Neural cell (in vitro differentiated cells): ENCODE data around the gene EPB41. TPM values are rescaled to one million over a fixed set of nuclear protein-coding genes. Genes with fewer than 3 reads are reported as not detected.

Experiments
- H2AFZ ChIP-seq: fragments of 200-600, 300-800 bp; sonication (generic), shearing (Covaris generic); 2 replicates; pipeline ENCODE4 v1.6.0; 2014; ENCODE audit warnings: low read depth, mild to moderate bottlenecking, antibody characterized with exemption, low read length, moderate library complexity
- H3F3A ChIP-seq: fragments of 200-600 bp; shearing (Covaris generic); 2 replicates; pipeline ENCODE4 v1.6.1; 2016; ENCODE audit warnings: mild to moderate bottlenecking, moderate library complexity, mixed read lengths, antibody characterized with exemption, low read length; ENCODE audit not compliant: insufficient read depth, poor library complexity, severe bottlenecking
- H3K27ac ChIP-seq: fragments of 200-600, 300-800 bp; sonication (generic), shearing (Covaris generic); 2 replicates; pipeline ENCODE4 v1.5.1; 2014; ENCODE audit warnings: mild to moderate bottlenecking, low read length, moderate library complexity
- H3K27me3 ChIP-seq: fragments of 300-800, 200-600 bp; sonication (generic), shearing (Covaris generic); 2 replicates; pipeline ENCODE4 v1.6.0; 2014; ENCODE audit warnings: mild to moderate bottlenecking, low read depth, low read length, moderate library complexity; ENCODE audit not compliant: insufficient read depth
- H3K36me3 ChIP-seq: fragments of 300-800, 200-600 bp; sonication (generic), shearing (Covaris generic); 2 replicates; pipeline ENCODE4 v1.5.1; 2014; ENCODE audit warnings: mild to moderate bottlenecking, antibody characterized with exemption, low read length, moderate library complexity; ENCODE audit not compliant: insufficient read depth
- H3K4me2 ChIP-seq: fragments of 300-800, 200-600 bp; sonication (generic), shearing (Covaris generic); 2 replicates; pipeline ENCODE4 v1.6.0; 2014; ENCODE audit warnings: mild to moderate bottlenecking, low read length
- H3K4me3 ChIP-seq: fragments of 300-800, 200-600 bp; sonication (generic), shearing (Covaris generic); 2 replicates; pipeline ENCODE4 v1.5.1; 2014; ENCODE audit warnings: mild to moderate bottlenecking, low read length, moderate library complexity
- H3K79me2 ChIP-seq: fragments of 200-600 bp; shearing (Covaris generic); replicated peaks from 2 replicates; pipeline ENCODE4 v1.6.0; 2014; ENCODE audit warnings: mild to moderate bottlenecking, low read length, moderate library complexity; ENCODE audit not compliant: insufficient read depth
- H3K9ac ChIP-seq: fragments of 300-800, 200-600 bp; sonication (generic), shearing (Covaris generic); 2 replicates; pipeline ENCODE4 v1.6.1; 2016; ENCODE audit warnings: mild to moderate bottlenecking, low read length, mixed read lengths
- H3K9me2 ChIP-seq: fragments of 200-600 bp; shearing (Covaris generic); 2 replicates; pipeline ENCODE4 v1.6.1; 2016; ENCODE audit warnings: mild to moderate bottlenecking, low read length, mixed read lengths; ENCODE audit not compliant: insufficient read depth
- H3K9me3 ChIP-seq: fragments of 200-600, 300-800 bp; sonication (generic), shearing (Covaris generic); 2 replicates; pipeline ENCODE4 v1.6.1; 2016; ENCODE audit warnings: mild to moderate bottlenecking, mixed run types, low read length, moderate library complexity, mixed read lengths
- H4K20me1 ChIP-seq: fragments of 200-600 bp; shearing (Covaris generic); 2 replicates; pipeline ENCODE4 v1.6.1; 2016; ENCODE audit warnings: mild to moderate bottlenecking, mixed run types; ENCODE audit not compliant: insufficient read depth
- CTCF ChIP-seq: fragments of 450-650 bp; IDR thresholded peaks from 2 replicates; pipeline ENCODE4 v1.5.1; 2014; ENCODE audit warnings: antibody characterized with exemption, mild to moderate bottlenecking, moderate library complexity; ENCODE audit not compliant: poor library complexity, severe bottlenecking
- EP300 ChIP-seq: fragments of 450-650 bp; conservative IDR thresholded peaks from 2 replicates; pipeline ENCODE4 v1.6.1; 2014; ENCODE audit warnings: antibody characterized with exemption, mild to moderate bottlenecking, moderate library complexity; ENCODE audit not compliant: poor library complexity, severe bottlenecking
- EZH2 ChIP-seq: fragments of 200-600, 300-800 bp; shearing (Covaris generic), sonication (generic); IDR thresholded peaks from 2 replicates; pipeline ENCODE4 v1.6.1; 2014; ENCODE audit warnings: antibody characterized with exemption, low read length, borderline replicate concordance, mild to moderate bottlenecking; ENCODE audit not compliant: insufficient read depth, poor library complexity, severe bottlenecking
- MXI1 ChIP-seq: fragments of 450-650 bp; conservative IDR thresholded peaks from 2 replicates; pipeline ENCODE4 v1.6.1; 2014; ENCODE audit warnings: antibody characterized with exemption, mild to moderate bottlenecking; ENCODE audit not compliant: poor library complexity, severe bottlenecking
- POLR2AphosphoS5 ChIP-seq: IDR thresholded peaks from 2 replicates; pipeline ENCODE4 v1.6.1; 2012
- RAD21 ChIP-seq: fragments of 450-650 bp; conservative IDR thresholded peaks from 2 replicates; pipeline ENCODE4 v1.6.1; 2014; ENCODE audit warnings: antibody characterized with exemption, mild to moderate bottlenecking, moderate library complexity
- REST ChIP-seq: IDR thresholded peaks from 2 replicates; pipeline ENCODE4 v1.6.1; 2012; ENCODE audit warnings: borderline replicate concordance
- SMC3 ChIP-seq: fragments of 450-650 bp; conservative IDR thresholded peaks from 2 replicates; pipeline ENCODE4 v1.6.1; 2014; ENCODE audit warnings: antibody characterized with exemption, mild to moderate bottlenecking, moderate library complexity; ENCODE audit not compliant: poor library complexity
- TAF1 ChIP-seq: IDR thresholded peaks from 2 replicates; pipeline ENCODE4 v1.6.1; 2012; ENCODE audit warnings: low read depth
- polyA plus RNA-seq: library from polyadenylated mRNA; depleted of rRNA; stranded (reverse); fragments of >200 nt; gene quantifications from 2 replicates; pipeline ENCODE4 v1.2.3, GENCODE V29; 2014

Gene EPB41
- polyA plus RNA-seq, 1 donor from 2014 or later = 62.0 TPM

GRCh38 chr1:28897789-28898188 lies 16.6 kb upstream of the EPB41 start:
- H3K27me3 ChIP-seq = no peaks in the 10 kb centered on the region
- H3K9me2 ChIP-seq = no peaks in the 10 kb centered on the region
- H3F3A ChIP-seq = no peaks in the 10 kb centered on the region
- H3K9me3 ChIP-seq = no peaks in the 10 kb centered on the region
- H3K4me3 ChIP-seq = no peak overlapping the region
- no peaks in the 10 kb centered on the region for H4K20me1 ChIP-seq
- H3K9ac ChIP-seq = no peak overlapping the region
- no peak overlapping the region for H3K4me2 ChIP-seq
- TF ChIP-seq REST (no peak), RAD21 (no peak), TAF1 (no peak), SMC3 (no peak), MXI1 (no peak), EP300 (no peak), POLR2AphosphoS5 (no peak), CTCF (no peak)
- H2AFZ ChIP-seq = no peak overlapping the region
- no peaks in the 10 kb centered on the region for H3K79me2 ChIP-seq
- no peaks in the 10 kb centered on the region for H3K36me3 ChIP-seq
- no peak overlapping the region for H3K27ac ChIP-seq

DNA sequence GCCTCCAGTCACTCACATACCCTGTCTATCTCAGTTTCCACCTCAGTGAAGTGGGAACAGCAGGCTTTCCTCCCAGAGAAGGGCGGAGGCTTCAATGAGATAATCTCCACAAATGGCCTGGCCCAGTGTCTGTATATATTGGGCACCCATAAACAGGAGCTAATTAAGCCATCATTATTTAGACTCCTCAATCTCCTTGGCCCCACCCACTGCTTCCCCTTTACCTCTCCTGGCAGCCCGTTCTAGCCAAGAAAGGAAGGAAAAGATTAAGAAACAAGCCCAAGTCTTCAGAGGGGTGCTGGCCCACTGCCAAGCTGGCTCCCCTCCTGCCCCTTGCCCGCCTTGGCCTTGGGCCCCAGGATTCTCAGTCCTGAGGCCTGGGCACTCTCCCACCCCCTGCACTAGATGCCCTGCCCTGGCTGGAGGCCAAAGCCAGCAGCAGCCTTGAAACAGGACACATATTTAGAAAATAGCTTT lies 15.9 kb upstream of the EPB41 start:
- no peak overlapping the region for H2AFZ ChIP-seq
- no peaks in the 10 kb centered on the region for H3F3A ChIP-seq
- H3K79me2 ChIP-seq = no peaks in the 10 kb centered on the region
- no peaks in the 10 kb centered on the region for H3K27me3 ChIP-seq
- TF ChIP-seq SMC3 = no peak
- TF ChIP-seq EZH2 = no peak
- no peak for TF ChIP-seq CTCF
- TF ChIP-seq EP300 = no peak
- no peak for TF ChIP-seq RAD21
- TF ChIP-seq TAF1 = no peak
- TF ChIP-seq POLR2AphosphoS5 = no peak
- no peak for TF ChIP-seq REST
- no peak for TF ChIP-seq MXI1
- H4K20me1 ChIP-seq = no peaks in the 10 kb centered on the region
- no peak overlapping the region for H3K27ac ChIP-seq
- no peaks in the 10 kb centered on the region for H3K9me3 ChIP-seq
- no peaks in the 10 kb centered on the region for H3K9me2 ChIP-seq
- H3K4me2 ChIP-seq = no peak overlapping the region
- no peak overlapping the region for H3K9ac ChIP-seq
- H3K36me3 ChIP-seq = no peaks in the 10 kb centered on the region
- H3K4me3 ChIP-seq = no peak overlapping the region
